Hematopoietic multipotent progenitor cell (in vitro differentiated cells): Measurements from ENCODE around the gene BCDIN3D. TPM values are rescaled to one million over a fixed set of nuclear protein-coding genes. Genes with fewer than 3 reads are reported as not detected.

ENCODE experiments used
- DNase-seq, 3 donors: peaks; one replicate each; pipeline ENCODE4 v3.0.0-alpha.2; 2011 to 2015; ENCODE audit warnings: low read depth in 2 of 3, low spot score in 2 of 3
- total RNA-seq: library from RNA; depleted of rRNA; stranded (reverse); fragments of >200 nt; gene quantifications from one replicate; pipeline ENCODE4 v1.2.3, GENCODE V29; 2012

The BCDIN3D gene
- total RNA-seq, 1 donor: 3.2 TPM

DNA sequence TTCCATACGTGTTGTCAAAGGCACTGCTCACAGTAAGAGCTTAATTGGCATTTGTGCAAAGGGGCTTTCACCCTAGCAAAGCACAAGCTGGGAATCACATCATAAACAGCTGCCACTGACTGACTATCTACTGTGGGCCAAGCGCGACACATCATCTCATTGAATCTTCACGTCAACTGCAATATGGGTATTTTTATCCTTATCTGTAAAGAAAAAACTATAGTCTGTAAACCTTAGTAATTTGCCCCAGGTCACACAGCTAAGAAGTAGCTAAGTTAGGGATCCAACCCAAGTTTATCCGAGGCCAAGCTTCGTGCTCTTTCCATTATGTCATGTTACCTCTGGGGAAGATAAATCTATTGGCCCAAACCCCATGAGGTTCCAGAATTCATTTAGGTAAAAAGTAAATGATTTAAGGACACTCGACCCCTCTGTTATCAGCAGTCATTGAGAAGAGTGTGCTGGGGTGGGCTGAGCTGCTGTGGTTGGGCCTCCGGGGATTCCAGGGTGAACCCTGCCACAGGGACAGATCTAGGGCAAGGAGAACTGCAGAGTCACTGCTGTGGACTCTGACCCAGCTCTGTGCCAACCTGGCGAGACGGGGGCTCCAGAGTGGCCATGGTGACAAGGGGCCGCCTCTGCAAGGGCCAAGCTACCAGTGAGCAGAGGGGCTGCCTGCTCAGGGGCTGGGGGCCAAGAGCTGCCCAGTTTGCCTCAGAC lies 42.3 kb downstream of the BCDIN3D start:
- no peak for DNase-seq

DNA sequence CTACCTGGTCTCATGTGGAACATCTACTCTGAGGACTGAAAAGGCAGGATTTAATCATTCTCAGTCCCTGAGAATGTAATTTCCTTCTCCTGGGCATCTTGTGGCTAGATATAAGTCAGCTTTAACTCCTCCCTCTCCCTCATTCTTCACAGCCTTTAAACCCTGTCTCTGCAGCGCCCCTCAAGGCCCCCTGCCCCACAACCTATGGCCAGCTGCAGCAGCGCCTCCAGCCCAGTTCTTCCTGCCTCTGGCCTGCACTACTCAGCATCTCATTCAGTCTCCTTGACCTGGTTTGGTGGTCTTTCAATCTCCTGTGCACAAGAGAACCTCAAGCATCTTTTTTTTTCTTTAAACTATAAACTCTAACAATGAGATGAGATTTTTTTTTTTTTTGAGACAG lies 44.0 kb downstream of the BCDIN3D start:
- no peak for DNase-seq

DNA sequence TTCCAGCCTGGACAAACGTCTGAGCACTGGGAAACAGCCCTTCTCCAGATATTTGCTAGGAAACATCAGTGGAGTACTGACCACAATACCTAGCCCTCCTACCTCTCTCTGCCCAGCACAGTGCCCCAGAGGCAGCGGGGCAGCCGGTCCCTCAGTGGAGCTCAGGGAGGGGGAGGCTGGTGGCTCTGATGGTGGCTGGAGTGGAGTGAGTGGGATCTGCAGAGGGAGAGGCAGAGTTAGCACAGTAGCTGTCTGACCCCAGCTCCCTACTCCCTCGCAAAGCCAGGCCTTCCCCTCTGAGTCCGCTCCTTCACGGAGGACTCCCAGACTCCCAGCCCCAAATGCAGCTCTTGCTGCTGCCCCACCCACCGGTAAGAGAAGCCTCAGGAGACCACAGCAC lies 44.7 kb downstream of the BCDIN3D start:
- DNase-seq: no peak

DNA sequence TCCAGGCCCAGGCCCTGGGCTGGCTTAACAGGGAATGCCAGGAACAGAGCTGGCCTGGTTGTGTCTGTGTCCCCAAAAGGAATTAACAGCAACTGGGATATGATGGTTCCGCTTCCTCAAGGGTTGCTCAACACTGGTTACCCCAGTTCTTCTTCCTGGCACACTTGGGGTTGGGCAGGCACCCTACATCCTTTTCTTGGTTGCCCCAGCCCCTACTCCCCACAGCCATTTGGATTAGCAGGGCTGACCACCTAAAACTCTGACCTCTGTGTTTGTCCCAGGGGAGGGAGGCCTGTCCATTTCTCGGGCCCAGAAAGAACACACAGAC lies 45.5 kb downstream of the BCDIN3D start:
- DNase-seq: no peak

DNA sequence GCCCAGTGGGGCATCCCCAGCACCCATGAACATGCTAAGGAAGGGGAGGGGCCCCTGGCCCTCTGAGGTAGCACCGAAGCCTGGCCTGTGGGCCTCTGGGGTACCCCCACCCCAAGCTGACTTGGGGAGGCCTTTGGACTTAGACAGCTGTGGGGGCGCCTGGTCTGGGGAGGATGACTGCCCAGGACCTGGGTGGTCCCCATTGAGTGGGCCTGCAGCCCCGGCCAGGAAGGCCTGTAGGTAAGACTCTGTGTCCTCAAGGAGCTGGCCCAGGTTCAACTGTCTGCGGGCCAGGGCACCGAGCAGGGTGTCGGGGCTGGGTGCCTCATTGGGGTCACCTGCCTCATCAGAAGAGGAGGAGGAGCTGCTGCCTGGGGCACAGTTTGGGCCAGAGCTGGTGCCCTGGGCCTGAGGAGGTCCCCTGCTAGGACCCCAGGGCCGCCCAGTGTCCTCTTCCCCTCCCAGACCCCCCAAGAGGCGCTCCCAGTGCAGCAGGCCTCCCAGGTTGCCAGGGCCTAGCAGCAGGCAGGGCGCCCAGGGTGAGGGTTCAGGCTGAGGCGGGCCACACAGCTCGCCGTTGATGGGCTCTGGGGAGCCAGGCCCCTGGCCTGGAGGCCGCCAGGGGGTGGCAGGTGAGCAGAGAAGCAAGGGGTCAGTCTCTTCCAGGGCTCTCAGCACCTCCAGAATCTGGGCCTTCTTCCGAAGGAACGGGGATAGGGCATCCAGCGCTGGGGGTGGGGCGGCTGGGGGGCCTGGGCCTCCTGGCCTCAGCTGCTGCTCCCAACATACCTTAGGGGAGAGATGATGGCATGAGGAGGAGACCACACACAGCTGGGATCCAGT lies 46.1 kb downstream of the BCDIN3D start:
- no peak for DNase-seq

DNA sequence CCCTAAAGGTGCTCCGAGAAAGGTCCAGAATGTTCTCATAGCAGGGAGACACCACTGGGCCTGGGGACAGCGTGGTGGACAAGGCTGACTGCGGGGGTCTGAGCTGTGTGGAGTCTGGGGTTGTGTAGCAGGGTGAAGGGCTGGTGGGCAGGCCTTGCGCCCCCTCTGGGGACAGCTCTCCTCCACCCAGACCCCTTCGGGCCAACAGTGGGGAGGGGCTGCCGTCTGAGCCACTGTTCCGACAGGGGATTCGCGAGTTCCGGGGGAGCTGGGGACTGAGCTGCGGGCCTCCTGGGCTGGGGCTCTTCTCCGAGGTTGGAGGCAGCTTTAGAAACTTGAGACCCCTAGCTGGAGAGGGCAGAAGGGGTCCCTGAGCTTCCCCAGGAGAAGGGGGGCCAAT lies 46.8 kb downstream of the BCDIN3D start:
- no peak for DNase-seq

DNA sequence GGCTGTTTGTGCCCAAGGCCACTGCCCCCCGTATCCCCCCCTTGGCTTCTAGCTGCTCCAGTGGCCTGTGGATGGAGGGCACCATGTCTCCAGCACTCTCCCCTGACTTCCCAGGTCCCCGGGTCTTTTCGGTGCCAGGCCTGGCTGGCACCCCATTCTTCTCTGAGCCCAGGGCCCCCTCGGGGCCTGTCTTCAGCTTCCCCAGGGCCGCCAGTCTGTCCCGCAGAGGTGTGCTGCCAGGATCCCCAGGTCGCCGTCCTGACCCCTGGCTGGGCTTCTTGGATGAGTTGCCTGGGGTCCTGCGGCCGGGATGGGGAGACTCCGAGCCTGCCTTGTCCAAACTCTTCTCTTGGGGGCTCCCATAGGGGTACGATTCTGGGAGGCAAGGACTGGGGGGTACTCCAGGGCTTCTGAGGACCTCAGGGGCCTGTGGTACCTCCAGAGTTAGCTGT lies 47.2 kb downstream of the BCDIN3D start:
- no peak for DNase-seq

DNA sequence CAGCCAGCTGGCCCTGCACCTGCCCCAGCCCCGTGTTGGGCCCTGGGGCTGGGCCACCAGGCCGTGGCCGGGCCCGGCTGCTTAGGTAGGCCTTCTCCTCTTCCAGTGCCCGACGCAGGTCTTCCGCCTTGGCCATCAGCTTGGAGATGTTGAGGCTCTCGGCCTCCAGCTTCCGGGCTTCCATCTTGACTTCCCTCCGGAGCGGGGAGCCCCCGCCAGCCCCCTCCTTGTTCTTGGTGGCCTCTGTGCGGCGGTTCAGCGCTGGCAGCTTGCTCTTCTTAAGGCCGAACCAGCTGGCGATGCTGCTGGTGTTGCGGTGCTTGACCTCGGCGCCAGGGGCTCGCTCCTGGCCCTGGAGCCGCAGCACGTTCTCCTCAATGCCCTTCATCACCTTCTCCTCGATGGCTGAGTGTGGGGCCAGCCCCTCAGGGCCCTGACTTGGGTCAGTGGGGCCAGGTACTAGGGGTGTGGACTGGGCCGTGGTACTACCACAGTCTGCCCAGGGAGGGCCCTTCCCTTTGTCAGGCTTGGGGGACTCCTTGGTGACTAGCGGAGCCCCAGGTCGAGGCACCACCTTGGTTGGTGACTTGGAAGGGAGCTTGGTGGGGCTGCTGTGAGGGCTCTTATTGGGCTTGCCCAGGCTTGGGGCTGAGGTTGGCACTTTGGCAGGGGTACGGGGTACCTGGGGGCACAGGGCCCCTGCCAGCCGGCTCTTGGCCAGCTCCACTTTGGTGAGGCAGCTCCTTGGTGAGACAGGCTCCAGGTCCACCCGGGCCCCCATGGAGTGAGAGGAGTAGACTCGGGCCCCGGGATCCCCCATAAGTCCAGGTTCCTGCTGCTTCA lies 47.9 kb downstream of the BCDIN3D start:
- DNase-seq: no peak

DNA sequence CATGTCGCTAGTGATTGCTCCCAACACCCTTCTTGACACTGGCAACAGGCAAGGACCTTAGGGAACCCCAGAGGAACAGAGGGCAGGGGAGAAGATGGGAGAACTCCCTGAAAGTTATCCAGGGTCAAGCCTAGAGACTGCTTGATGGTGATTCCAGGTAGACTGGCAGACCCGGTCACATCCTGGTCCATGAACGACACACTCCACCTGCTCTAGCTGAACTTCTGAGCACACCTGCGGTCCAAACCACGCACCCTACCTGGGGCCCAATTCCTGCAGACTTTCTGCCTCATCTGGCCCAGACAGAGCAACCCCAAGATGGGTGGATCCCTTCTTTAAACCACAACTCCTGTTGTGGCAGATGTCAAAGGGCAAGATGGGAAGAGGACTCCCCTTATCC lies 48.9 kb downstream of the BCDIN3D start:
- DNase-seq: no peak

DNA sequence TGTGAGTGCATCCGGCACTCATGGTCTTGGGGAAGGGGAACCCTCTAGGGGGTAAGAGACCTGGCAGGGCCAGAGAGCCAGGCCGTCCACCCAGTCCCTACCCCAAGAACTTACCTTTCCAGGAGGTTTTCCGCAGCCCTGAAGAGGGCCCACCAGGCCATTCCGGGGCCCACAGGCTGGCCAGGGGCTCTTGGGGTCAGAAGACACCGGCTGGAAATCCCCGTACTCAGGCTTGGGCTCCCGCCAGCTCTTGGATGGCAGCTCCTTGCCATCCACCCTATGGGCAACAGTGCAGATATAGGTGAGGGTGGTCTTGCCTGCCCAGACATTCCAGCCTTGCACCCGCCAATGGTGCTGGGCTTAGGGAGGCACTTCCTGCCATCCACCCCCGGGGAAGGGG lies 49.3 kb downstream of the BCDIN3D start:
- DNase-seq: no peak

DNA sequence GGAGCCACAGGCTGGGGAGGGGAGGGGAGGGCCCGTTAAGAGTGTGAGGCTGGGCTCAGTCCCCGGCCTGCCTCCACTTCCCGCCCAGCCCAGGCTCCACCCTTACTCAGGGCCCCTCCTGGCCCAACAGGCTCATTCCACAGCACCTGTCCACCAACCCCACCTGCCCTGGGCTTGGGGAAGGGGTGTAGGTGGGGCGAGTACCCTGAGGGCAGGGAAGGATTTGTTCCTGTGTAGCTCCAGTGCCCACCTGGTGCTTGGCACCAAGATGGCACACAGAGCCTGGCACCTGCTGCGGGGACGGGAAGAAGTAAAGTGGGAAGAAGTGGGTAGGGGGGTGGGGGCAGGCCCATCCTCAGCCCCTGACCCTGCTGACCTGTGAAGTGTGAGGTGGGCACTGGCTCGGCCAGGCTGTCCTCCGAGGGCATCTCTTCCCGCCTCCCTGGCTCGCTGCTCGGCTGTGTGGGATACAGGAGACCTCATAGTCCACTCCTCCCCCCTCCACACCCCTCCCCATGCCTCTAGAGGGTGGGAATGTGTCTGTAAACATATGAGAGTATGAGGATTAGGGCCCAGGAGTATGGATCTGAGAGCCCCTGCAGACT lies 49.8 kb downstream of the BCDIN3D start:
- DNase-seq: no peak

DNA sequence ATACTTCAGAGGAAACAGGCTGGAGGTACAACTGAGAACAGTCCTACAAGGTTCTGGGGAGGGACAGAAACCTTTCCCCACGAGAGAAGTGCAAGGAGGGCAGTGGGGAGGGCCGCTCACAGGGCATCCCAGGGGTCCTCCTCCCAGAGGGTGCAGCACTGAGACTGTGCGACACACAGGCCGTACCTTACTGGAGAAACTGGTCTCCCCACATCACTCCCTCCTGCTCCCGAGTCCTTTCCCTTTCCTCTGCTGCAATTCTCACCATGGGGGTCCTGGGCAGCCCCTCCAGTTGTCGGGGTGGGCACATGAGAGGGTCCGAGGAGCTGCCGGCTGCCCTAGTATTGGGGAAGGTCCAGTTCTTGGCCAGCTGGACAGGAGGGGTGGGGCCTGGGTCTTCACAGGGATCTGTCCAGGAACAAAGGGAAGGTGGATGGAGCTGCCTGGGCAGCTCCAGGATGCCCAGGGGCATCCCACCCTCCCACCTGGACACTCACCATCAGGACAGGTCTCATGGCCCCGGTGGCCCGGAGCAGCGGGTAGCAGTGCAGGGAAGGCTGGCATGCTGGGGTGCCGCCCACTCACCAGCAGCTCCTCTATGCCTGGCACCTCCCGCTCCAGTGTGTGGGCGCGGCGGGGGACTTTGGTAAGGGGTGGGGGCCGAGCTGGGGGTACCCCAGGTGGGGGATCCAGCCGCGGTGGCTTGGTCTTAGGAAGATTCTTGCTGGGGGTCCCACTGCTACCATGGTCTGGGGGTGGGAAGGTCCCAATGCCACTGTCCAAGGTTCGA lies 50.5 kb downstream of the BCDIN3D start:
- DNase-seq: no peak

DNA sequence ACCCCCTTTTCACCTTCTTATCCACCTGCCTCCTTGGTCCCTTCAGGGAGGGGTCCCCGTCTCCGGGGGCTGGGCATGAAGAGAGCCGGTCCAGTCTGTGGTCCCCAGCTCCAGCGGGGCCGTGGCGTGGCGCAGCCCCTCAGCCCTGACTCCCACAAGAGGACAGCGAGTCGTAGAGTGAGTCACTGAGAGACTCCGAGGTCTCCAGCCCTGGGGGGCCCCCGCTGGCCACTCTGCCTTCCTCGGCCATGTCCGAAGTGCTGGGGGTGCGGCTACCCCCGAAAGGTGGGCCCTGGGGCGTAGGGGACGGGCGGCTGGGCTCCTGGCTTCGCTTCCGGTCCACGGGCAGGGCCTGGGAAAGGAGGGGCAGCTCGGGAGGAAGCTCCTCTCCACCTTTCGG lies 51.2 kb downstream of the BCDIN3D start:
- no peak for DNase-seq

DNA sequence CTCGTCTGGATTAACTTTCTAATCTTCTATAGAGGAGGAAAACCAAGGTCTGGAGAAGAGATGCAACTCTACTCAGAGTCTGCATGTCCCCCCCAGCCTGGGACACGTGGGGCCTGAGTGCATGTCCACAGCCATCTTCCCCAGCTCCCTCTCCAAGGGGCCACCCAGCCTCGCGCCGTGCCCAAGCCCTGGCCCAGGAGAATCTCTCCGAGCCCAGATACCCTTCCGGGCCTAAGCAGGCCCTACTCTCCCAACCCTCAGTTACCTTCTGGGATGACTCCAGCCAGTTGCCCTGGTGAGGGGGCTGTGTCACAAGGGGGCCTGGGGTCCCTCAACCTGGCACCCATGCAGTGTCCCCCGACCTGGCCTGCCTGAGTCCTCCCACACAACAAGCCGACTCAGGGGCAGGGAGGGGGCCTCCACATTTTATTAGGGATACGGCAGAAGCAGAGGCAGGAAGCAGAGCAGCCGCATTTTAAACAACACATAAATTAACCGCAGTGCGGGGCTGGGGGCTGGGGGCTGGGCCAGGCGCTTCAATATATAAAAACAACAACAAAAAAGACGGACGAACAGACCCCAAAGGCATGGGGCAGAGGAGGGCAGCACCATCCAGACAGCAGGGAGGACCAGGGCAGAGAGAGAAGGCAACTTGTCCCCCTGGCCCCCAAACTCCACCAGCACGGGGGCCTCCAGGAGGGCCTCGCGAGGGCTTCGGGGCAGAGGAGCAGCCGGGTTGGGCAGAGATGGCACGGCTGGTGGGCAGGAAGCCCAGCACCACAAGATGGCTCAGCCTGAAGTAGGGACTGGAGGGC lies 52.0 kb downstream of the BCDIN3D start:
- no peak for DNase-seq

DNA sequence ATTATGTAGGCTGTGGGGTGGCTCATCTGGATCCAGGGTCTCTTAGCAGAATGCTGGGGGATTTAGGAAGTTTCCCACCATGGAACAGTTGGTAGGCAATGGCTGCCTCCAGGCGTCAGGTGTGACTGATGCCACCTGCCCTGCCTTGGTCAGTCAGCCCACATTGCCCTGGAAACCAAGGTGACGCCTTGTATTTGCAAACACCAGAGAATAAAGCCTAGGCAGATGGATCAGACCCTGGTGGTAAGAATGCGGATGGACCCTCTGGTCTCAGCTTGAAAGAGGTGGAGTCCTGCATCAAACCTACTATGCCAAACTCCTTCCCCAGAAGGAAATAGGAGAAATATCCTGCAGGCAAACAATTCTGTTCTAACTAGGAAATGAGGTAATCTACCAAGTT lies 52.9 kb downstream of the BCDIN3D start:
- DNase-seq: no peak

DNA sequence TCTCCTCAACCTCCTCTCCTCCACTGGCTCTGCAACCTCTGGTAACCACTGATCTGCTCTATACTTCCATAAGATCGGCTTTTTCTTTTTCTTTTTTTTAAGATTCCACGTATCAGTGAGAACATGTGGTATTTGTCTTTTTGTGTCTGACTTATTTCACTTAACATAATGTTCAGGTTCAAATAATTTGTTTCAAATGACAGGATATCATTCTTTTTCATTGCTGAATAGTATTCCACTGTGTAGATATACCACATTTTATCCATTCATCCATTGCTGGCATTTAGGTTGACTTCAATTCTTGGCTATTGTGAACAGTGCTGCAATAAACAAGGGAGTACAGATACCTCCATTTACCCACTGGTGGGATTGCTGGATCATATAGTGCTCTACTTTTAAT lies 55.2 kb downstream of the BCDIN3D start:
- DNase-seq: no peak
